ENCODE measurements around the gene ARID4B.
A peak's percentile ranks its signal among the peaks of the same experiment; 100 is the strongest.
"Not testable (repeated sequence)": the region's sequence is repeated elsewhere in the genome, so short reads cannot be mapped to it uniquely, and the experiment has no call there.

The ARID4B gene

DNA sequence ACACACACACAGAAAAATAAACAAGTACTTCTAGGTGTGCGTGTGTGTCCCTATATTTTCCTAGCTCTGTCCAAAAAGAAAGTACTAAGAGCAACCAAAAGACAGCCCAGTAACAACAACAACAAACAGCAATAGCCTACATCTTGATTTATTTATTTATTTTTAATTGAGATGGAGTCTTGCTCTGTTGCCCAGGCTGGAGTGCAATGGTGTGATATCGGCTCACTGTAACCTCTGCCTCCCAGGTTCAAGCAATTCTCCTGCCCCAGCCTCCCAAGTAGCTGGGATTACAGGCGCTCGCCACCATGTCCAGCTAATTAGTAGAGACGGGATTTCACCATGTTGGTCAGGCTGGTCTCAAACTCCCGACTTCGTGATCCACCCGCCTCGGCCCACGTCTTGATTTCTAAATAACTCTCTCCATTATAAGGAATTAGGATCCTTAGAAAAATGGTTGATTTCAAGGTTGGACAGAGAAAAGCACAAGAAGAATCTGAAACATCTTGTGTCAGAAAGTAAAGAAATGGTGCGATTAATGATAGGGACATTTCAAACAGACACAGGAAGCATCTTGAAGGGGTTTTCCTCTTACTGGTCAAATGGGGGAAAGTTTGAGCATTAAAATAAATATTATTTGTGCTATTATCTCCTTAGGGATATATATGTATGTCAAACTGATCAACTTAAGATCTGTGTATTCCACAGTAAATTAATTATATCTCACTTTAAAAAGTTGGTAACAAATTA, 59.4 kb downstream of the ARID4B start:
- no peak for DNase-seq

GRCh38 chr1:235266967-235267366, 61.0 kb downstream of the ARID4B start:
- no peak for DNase-seq

DNA sequence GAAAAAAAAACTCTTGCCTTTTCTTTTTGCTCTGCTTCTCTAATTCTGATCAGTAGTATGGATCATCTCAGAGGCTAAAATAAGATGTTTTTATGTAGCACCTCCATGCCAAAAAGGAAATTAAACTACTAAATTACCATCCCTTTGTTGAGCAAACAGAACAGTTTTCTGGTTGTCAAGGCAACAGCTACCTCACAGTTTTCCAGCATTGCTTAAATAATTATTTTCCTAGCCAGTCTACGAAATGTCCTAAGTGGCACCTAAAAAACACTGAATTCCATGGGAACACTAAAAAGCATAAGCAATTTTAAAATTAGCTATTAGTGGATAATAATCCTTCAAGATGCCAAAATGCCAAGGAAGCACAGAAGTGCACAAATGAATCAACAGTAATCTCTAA, 61.7 kb downstream of the ARID4B start:
- no peak for DNase-seq

- no peak for DNase-seq
Measured at GRCh38 chr1:235265900-235266299, 62.1 kb downstream of the ARID4B start.

DNA sequence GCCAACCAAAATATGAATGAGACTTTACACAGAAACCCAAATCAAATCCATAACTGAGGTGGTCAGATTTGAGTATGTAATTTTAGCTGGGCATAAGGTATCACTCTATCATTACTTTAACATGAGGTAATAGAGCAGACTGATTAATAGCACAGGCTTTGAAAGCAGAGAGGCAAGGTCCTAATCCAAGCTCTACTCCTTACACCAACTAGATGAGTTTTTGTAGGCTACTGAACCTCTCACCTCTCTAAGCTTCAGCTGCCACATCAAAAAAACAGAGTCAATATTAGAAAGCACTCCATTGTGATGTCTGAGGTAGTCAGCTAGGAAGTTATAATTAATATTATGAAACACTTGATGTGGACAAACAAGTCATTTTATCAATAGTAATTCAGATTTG, 63.7 kb downstream of the ARID4B start:
- DNase-seq = no peak

- DNase-seq = no peak
Measured at GRCh38 chr1:235262539-235262938, 65.4 kb downstream of the ARID4B start.

DNA sequence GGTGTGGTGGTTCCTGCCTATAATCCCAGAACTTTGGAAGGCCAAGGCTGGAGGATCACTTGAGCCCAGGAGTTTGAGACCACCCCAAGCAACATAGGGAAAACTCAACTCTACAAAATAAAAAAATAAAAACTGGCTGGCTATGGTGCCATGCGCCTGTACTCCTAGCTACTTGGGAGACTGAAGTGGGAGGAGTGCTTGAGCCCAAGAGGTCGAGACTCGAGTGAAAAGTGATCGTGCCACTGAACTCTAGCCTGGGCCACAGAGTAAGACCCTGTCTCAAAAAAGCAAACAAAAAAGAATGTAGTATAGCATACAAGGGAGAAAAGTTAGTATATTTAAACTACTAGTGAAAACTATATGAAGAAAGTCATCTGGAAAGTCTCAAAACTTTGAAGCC, 66.7 kb downstream of the ARID4B start:
- DNase-seq = no peak

- peak; percentile 24 for DNase-seq
Measured at GRCh38 chr1:235259133-235259778, 68.7 kb downstream of the ARID4B start.

DNA sequence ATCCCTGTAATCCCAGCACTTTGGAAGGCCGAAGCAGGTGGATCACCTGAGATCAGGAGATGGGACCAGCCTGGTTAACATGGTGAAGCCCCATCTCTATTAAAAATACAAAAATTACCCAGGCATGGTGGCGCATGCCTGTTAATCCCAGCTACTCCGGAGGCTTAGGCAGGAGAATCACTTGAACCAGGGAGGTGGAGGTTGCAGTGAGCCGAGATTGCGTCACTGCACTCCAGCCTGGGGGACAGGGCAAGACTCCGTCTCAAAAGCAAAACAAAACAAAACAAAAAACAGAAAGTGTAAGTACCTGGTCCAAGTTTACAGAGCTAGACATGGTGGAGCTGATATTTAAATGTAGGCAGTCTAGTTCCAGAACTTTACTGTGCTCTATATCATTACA, 69.9 kb downstream of the ARID4B start:
- DNase-seq = not testable (repeated sequence)

DNA sequence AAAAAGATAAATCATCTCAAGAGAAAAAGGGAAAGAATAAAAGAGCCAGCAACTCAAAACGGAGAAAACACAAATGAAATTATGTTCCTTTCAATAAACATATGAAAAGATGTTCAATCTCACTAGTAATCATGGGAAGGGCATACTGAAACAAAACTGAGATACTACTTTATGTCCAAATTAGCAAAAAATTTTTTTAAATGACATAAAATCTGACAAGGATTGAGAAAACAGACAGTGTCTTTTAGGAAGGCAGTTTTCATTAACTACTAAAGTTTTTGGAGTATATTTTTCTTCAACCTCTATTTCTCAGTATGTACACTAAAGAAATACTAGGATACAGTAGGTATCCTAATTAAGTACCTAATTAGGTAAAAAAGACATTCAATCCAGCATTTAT, 73.3 kb downstream of the ARID4B start:
- no peak for DNase-seq

DNA sequence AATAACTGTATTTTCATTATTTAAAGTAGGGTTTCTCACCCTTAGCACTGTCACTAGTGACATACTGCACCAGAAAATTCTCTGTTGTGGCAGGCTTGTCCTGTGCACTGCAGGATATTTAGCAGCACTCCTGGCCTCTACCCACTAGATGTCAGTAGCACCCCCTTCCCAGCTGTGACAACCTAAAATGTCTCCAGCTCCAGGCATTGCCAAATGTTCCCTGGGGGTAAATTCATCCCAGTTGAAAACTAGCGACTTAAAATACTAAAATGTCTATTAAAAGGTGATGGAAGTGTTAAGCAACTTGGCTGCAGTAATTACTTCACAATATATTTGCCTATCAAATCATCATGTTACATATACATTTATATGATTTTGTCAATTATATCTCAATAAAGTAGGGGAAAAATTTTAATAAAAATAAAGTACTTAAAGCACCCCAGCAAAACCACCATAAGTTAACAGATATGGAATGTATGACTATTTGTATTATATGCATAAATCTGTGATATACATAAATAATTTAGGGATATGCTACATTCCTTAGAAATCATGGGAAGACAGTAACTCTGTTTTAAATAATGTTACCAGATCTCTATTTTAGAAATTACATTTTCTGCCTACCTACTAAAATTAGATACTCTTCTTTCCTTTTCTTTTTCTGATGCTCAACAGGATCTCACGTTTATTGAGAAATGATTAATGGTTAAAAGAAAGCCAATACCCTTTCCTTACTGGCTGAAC, 74.6 kb downstream of the ARID4B start:
- DNase-seq = peak; percentile 78

DNA sequence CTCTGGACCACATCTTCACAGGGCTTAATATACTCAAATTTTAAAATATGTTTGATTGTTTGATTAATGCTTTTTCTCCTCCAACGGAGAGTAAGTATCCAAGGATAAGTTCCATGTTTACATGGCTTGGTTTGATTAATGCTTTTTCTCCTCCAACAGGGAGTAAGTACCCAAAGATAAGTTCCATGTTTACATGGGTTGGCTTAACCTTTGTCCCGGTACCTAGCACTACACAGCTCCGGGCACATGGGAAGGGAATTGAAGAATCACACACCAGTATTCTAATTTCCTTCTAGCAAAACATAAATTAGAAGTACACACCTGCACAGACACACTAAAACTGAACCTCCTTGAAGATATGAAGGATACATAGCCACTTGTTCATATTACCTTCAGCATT, 77.5 kb downstream of the ARID4B start:
- DNase-seq = no peak

GRCh38 chr1:235246022-235246948, 81.7 kb downstream of the ARID4B start:
- DNase-seq = no peak

DNA sequence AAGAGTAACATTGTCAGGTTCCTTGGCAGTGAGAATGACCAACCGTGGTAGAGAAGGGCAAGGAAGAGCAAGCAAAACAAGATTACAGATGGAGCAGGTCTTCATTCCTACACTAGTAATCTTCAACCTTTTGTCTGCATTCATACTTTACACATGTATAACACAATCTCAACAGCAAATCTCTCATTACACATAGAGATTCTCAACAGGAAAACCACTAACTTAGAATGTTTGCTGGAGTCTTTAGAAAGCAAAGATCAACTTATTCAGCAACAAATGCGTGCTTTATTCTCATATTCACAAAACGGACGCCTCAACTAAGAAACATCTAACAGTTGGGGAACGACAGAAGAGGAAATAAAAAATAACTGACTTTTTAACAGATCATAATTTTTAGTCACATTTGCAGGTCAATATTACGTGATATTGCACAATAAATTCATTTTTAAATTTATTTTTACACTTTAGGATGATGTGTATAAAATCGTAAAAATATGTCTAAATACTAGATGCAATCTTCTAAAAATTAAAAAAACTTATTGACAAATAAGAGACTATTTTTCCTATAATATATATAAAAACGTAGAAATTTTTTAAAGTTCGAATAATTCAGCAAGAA, 82.9 kb downstream of the ARID4B start:
- DNase-seq = peak; percentile 24

DNA sequence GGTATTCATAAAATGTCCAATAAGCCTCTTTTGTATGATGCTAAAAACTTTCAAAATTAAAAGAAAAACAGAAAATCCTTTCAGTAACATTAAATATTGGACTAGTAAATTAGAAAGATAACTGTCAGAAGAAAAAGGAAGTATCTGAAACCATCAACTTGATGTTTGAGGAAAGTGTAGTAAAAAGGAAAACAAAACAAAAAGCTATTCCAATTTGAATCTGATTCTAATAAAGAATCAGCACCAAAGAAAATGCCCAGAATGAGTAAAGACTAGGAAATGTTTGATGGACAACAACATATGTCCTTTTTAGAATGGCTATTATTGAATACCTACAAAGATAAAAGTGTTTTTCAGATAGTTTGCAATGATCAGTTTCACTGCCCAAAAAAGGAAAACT, 87.0 kb downstream of the ARID4B start:
- DNase-seq = no peak

DNA sequence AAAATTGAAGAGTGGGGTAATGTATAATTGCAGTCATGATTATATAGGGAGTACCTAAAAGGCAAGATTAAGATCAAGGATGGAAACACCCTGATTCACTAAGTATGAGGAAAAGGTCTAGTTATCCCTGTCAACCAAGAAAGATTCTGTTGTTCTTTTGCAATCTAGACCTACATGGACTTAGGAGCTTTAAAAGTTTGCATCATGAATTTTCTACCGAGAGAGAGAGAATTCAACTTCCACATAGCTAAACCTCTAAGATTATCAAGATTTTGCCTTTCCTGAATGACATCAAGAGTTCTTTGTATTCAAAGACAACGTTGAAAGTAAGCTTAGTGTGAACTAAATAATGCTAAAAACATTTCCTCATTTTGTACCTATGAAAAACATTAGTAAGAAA, 88.1 kb downstream of the ARID4B start:
- DNase-seq = no peak

- no peak for DNase-seq
Measured at GRCh38 chr1:235238558-235238957, 89.4 kb downstream of the ARID4B start.

GRCh38 chr1:235236128-235236527, 91.9 kb downstream of the ARID4B start:
- no peak for DNase-seq

- DNase-seq = no peak
Measured at GRCh38 chr1:235229868-235230267, 98.1 kb downstream of the ARID4B start.

DNA sequence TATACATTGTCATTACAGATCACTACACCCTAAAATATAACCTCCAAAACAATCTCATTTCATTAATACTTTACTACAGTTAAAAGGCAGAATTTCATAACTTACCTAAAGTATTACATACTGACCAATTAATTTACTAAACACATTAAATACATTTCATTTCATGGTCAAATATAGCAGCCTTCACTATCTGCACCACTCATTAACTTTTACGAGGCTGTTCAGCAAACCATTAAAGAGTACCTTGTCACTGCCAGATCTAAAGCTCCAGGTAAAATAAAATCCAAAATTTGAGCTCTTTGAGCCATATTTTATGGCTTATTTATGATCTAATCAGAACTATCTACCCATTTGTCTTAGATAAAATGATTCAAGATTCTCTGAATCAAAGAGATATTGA, 100.6 kb downstream of the ARID4B start:
- no peak for DNase-seq

- no peak for DNase-seq
Measured at GRCh38 chr1:235226933-235227332, 101.0 kb downstream of the ARID4B start.

DNA sequence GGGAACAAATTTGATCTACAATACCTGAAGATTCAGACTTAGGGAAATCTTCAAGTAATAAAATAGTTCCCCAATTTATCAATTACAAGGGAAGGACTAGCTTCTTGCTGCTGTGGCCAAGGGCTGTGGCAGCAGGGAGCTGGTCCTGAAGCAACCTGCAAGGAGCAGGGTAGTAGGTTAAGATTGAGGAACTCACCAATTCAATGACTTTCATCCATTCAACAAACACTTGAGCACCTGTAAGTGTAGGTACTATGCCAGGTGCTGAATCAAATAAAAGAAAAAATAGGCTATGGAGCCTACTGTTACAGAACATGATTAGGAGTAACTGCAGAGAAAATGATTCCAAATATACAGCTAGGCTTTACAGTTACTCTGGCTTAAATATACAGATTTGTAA, 102.7 kb downstream of the ARID4B start:
- no peak for DNase-seq
